Sigmoid colon (tissue), 7 donors: Measurements from ENCODE around the gene ZNF511. TPM values are rescaled to one million over a fixed set of nuclear protein-coding genes. Genes with fewer than 3 reads are reported as not detected.

Experiments
- DNase-seq: peaks from one replicate; pipeline ENCODE4 v3.0.0-alpha.2; 2019
- H3K27ac ChIP-seq, 4 donors: fragments of 200-600 bp; sonication (generic); one replicate each; pipeline ENCODE4 v1.5.1; 2016 to 2019; ENCODE audit warnings: mild to moderate bottlenecking in 1 of 4
- H3K27me3 ChIP-seq, 3 donors: fragments of 200-600 bp; sonication (generic); one replicate each; pipeline ENCODE4 v1.5.1; 2019; ENCODE audit warnings: mild to moderate bottlenecking in 1 of 3
- H3K36me3 ChIP-seq, 4 donors: fragments of 200-600 bp; sonication (generic); one replicate each; pipeline ENCODE4 v1.5.1; 2016 to 2019
- H3K4me1 ChIP-seq, 4 donors: fragments of 200-600 bp; sonication (generic); one replicate each; pipeline ENCODE4 v1.5.1; 2017 to 2019
- H3K4me3 ChIP-seq, 4 donors: fragments of 200-600 bp; sonication (generic); one replicate each; pipeline ENCODE4 v1.5.1; 2017 to 2019; ENCODE audit warnings: mild to moderate bottlenecking in 2 of 4, moderate library complexity in 1 of 4
- H3K9me3 ChIP-seq, 4 donors: fragments of 200-600 bp in 3 of 4; sonication (generic) in 3 of 4; one replicate each; pipeline versions ENCODE4 v1.5.1 to v1.6.1; 2013 to 2019
- EP300 ChIP-seq, 4 donors: sonication (generic); formaldehyde crosslinking; IDR thresholded peaks; one replicate each; pipeline ENCODE4 v1.6.1; 2017; ENCODE audit warnings: antibody characterized with exemption in 4 of 4
- POLR2A ChIP-seq, 2 donors: fragments of 450-650 bp; IDR thresholded peaks; one replicate each; pipeline ENCODE4 v1.6.1; 2016; ENCODE audit warnings: antibody characterized with exemption in 2 of 2, mild to moderate bottlenecking in 2 of 2, moderate library complexity in 2 of 2
- POLR2AphosphoS5 ChIP-seq, 4 donors: sonication (generic); formaldehyde crosslinking; IDR thresholded peaks; one replicate each; pipeline ENCODE4 v1.6.1; 2017; ENCODE audit warnings: antibody characterized with exemption in 4 of 4
- WGBS, 2 donors: extraction: QIAGEN DNeasy Blood & Tissue Kit; methylation state at CpG; one replicate each; pipeline ENCODE4 v1.1.7; 2013; 5-methylcytosine and 5-hydroxymethylcytosine counted together
- intact Hi-C: fragments of 100-400 bp; cut with DNase I; formaldehyde crosslinking; loops from one replicate; pipeline ENCODE4 v1.15.1; 2023
- polyA plus RNA-seq, 3 donors: library from polyadenylated mRNA; stranded (reverse); fragments of 200-250 nt; gene quantifications; one replicate each; pipeline ENCODE4 v1.2.3, GENCODE V29; 2013
- total RNA-seq, 4 donors: library from RNA; depleted of rRNA; stranded (reverse); fragments of >200 nt; gene quantifications; one replicate each; pipeline ENCODE4 v1.1.0, GENCODE V29; 2016
- TF ChIP-seq, protein P1 (sequence below), 4 experiments: fragments of 450-650 bp in 3 of 4; fragments of 200-600 bp in 1 of 4; IDR thresholded peaks; one replicate each; pipeline ENCODE4 v1.5.1; 2016 to 2019; ENCODE audit warnings: antibody characterized with exemption in 4 of 4, mild to moderate bottlenecking in 3 of 4, moderate library complexity in 2 of 4
- donor health status: healthy with polysubstance abuse.
- donor health status: Bipolar disorder and iron deficiency.
- donor health status: healthy.

ZNF511 gene
- total and polyA plus RNA-seq, 7 donors, result 34.7 to 55.6 (median 47.4) TPM

DNA sequence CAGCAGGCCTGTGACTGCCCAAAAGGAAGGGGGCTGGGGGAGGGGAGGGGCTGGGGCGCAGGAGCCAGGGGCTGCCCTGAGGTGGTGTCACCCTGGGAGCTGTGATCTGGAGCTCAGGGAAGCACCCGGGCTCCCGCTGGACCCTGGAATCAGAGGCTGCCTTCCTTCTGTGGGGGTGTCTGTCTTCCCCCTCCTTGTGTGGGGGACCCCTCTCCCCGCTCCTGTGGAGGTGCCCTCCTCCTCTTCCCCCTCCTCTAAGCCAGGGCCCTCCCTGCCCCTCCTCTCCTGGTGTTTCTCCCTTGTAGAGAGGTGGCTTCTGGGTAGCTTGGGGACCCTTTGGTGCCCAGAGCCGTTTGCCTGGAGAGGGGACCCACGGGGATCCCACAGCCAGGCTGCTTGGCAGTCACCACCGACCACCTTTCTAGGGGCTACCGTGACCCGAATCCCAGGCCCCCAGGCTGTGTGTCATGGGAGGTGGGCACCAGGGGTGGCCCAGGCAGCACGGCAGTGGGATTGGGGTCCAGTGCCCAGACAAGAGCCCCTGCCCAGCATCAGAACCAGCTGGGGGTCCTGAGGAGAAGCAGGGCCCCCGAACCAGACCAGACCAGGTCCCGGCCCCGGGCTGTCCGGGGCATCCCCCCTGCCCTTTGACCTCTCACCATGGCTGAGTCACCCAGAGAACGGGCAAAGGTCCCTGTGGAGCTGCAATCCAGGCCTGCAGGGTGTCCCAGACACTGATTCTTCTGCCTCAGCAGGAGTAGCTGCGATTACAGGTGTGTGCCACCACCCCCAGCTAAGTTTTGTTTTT lies 39.2 kb downstream of the ZNF511 start:
- no peak overlapping the region for H3K27ac ChIP-seq
- H3K4me1 ChIP-seq, result no peaks in the 10 kb centered on the region
- DNase-seq, result no peak
- no peaks in the 10 kb centered on the region for H3K9me3 ChIP-seq
- H3K36me3 ChIP-seq, result no peaks in the 10 kb centered on the region
- intact Hi-C loops, result no loop called here
- H3K27me3 ChIP-seq, result peaks cover 4 to 70% (median 21%) of the 10 kb centered on the region in 3 donors
- WGBS, 2 donors, result 26 to 57% methylated on average over 16 of the region's 16 CpGs
- no peak for TF ChIP-seq POLR2AphosphoS5 (IDR thresholded peaks at IDR 0.05)
- TF ChIP-seq EP300 (IDR thresholded peaks at IDR 0.05), result no peak
- TF ChIP-seq, protein P1, sequence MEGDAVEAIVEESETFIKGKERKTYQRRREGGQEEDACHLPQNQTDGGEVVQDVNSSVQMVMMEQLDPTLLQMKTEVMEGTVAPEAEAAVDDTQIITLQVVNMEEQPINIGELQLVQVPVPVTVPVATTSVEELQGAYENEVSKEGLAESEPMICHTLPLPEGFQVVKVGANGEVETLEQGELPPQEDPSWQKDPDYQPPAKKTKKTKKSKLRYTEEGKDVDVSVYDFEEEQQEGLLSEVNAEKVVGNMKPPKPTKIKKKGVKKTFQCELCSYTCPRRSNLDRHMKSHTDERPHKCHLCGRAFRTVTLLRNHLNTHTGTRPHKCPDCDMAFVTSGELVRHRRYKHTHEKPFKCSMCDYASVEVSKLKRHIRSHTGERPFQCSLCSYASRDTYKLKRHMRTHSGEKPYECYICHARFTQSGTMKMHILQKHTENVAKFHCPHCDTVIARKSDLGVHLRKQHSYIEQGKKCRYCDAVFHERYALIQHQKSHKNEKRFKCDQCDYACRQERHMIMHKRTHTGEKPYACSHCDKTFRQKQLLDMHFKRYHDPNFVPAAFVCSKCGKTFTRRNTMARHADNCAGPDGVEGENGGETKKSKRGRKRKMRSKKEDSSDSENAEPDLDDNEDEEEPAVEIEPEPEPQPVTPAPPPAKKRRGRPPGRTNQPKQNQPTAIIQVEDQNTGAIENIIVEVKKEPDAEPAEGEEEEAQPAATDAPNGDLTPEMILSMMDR (IDR thresholded peaks at IDR 0.05), result no peak
- no peak for TF ChIP-seq POLR2A (IDR thresholded peaks at IDR 0.05)
- H3K4me3 ChIP-seq, result no peak overlapping the region

DNA sequence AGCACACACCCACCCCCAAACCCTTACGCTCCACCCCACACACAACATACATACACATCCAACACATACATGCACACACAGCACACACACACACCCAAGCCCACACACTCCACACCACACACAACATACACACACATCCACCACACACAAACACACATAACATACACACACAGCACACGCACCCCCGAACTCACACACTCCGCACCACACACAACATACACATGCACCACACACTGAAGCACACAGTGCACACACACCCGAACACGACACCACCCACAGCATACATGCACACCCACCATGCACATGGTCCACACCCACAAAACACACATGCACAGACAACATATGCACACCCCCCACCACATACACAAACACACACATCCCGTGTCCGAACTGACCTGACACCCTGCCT lies 40.5 kb downstream of the ZNF511 start:
- H3K36me3 ChIP-seq, result no peaks in the 10 kb centered on the region
- no peaks in the 10 kb centered on the region for H3K4me1 ChIP-seq
- 76 to 86% methylated on average over 8 of the region's 8 CpGs for WGBS, 2 donors
- intact Hi-C loops, result no loop called here
- peaks cover 4 to 68% (median 23%) of the 10 kb centered on the region in 3 donors for H3K27me3 ChIP-seq
- no peak overlapping the region for H3K27ac ChIP-seq
- H3K9me3 ChIP-seq, result no peaks in the 10 kb centered on the region
- DNase-seq, result no peak
- TF ChIP-seq, protein P1 (IDR thresholded peaks at IDR 0.05), result no peak
- TF ChIP-seq EP300 (IDR thresholded peaks at IDR 0.05), result no peak
- TF ChIP-seq POLR2A (IDR thresholded peaks at IDR 0.05), result no peak
- TF ChIP-seq POLR2AphosphoS5 (IDR thresholded peaks at IDR 0.05), result no peak
- H3K4me3 ChIP-seq, result no peak overlapping the region

DNA sequence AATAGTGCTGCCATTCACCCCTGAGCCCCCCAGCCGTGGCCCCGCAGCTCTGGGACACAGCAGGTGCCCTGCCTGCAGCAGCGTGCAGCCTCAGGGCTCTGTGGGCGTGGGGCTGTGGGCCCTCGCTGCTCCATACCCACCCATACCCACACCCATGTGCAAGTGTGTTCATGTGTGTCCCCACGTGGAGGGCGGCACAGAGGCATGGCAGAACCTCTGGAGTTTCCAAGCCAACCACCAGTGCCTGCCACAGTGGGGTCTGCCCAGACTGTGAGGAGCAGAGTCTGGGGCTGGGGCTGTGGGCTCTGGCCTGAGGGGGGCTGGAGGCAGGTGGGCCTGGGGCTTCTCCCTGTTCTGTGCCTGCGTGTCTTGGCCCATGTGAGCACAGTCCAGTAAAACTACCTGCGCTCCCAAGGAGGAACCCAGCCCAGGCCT lies 40.9 kb downstream of the ZNF511 start:
- Histone ChIP-seq H3K27ac (no peak overlapping the region), H3K4me1 (no peaks in the 10 kb centered on the region), H3K36me3 (no peaks in the 10 kb centered on the region), H3K4me3 (no peak overlapping the region), H3K9me3 (no peaks in the 10 kb centered on the region), H3K27me3 (peaks cover 4 to 68% (median 27%) of the 10 kb centered on the region in 3 donors)
- TF ChIP-seq EP300 (IDR thresholded peaks at IDR 0.05) (no peak), POLR2A (IDR thresholded peaks at IDR 0.05) (no peak), POLR2AphosphoS5 (IDR thresholded peaks at IDR 0.05) (no peak)
- TF ChIP-seq, protein P1 (IDR thresholded peaks at IDR 0.05), result no peak
- peak; percentile 55 for DNase-seq
- intact Hi-C loops, result no loop called here
- WGBS, 2 donors, result 76 to 77% methylated on average over 9 of the region's 9 CpGs

DNA sequence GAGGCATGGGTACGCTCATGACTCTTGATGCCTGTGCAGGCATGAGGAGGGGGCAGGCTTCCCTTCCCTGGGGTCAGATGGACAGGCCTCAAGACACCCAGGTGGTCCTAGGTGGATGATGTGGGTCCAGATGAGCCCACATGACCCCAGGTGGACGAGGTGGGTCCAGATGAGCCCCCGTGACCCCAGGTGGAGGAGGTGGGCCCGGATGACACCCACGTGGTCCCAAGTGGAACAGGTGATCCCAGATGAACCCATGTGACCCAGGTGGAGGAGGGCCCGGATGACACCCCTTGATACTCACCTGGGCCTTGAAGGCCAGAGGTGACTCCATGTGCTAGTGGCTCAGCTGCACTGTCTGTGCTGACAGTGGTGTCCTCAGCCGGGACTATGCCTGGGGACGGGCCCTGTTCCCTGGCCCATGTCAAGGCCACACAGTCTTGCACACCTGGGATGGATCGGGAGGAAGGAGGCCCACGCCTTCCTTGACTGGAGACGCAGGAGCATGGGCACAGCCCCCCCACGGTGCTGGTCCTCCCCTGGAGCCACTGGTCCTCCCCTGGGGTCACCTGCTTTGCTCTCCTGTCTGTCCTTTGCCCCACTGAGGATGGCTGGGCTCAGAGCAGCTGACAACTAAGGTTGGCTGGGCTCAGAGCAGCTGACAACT lies 41.7 kb downstream of the ZNF511 start:
- Histone ChIP-seq H3K27me3 (peaks cover 4 to 75% (median 31%) of the 10 kb centered on the region in 3 donors), H3K4me3 (no peak overlapping the region), H3K4me1 (no peaks in the 10 kb centered on the region), H3K36me3 (no peaks in the 10 kb centered on the region), H3K27ac (no peak overlapping the region), H3K9me3 (no peaks in the 10 kb centered on the region)
- no peak for TF ChIP-seq EP300 (IDR thresholded peaks at IDR 0.05)
- no peak for TF ChIP-seq POLR2A (IDR thresholded peaks at IDR 0.05)
- no peak for TF ChIP-seq POLR2AphosphoS5 (IDR thresholded peaks at IDR 0.05)
- TF ChIP-seq, protein P1 (IDR thresholded peaks at IDR 0.05), result no peak
- intact Hi-C loops, result no loop called here
- 88 to 91% methylated on average over 12 of the region's 12 CpGs for WGBS, 2 donors
- DNase-seq, result peak; percentile 54
